ENCODE measurements around the gene PEX13.

The PEX13 gene, protein sequence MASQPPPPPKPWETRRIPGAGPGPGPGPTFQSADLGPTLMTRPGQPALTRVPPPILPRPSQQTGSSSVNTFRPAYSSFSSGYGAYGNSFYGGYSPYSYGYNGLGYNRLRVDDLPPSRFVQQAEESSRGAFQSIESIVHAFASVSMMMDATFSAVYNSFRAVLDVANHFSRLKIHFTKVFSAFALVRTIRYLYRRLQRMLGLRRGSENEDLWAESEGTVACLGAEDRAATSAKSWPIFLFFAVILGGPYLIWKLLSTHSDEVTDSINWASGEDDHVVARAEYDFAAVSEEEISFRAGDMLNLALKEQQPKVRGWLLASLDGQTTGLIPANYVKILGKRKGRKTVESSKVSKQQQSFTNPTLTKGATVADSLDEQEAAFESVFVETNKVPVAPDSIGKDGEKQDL

DNA sequence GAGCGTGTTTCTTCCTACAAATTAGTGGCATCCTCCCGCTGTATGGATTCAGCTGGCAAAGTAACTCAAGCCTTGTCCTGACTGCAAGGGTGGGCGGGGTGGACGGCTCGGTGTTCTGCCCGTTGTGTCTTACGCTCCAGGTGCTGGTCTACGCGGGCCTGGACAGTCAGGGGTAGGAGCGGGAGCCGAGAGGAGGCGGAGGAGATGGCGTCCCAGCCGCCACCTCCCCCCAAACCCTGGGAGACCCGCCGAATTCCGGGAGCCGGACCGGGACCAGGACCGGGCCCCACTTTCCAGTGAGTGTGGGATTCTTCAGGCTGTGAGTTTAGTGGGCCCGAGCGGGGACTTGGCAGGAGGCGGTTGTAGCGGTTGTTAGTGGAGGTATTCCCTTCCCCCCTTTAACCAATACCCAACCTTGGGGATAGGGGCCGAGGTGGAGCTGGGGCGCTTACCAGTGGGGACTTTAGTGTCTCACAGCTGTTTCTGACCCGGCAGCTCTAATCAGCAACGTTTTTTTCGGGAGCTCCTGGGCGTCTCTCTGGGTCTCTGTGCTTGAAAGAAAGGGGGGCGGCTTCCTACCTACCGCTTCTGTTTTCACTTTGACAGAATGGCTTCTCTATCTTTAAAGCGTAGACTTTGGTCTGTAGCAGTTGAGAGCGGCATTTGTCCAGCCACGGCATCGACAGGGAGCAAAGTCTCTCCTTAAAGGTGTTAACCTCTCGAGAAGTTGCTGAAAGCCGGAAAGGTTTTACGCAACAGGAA lies at the start of gene PEX13, which contains the start of gene PUS10:
PEX13 (plus strand) TSS at position 165 of the 762 bp plus-strand sequence; CDS start at position 205, 40 bp downstream.
PUS10 (minus strand) TSS at position 700 of the 762 bp plus-strand sequence. CDS start 6,365 bp downstream, outside the sequence.
- CTCF ChIA-PET, result interaction anchor here (0.5 to 0.7 kb wide), 2 partner anchors 343 to 364 kb away, joined by 3 read pairs; no protein-coding TSS in a partner anchor
- TF ChIP-seq ZNF791 (tag by site-specific recombination; IDR thresholded peaks at IDR 0.05) (no peak), ZNF248 (tag by site-specific recombination; IDR thresholded peaks at IDR 0.05) (no peak), ZNF426 (tag by site-specific recombination; IDR thresholded peaks at IDR 0.05) (no peak), ZNF777 (tag by site-specific recombination; IDR thresholded peaks at IDR 0.05; ENCODE audit: borderline replicate concordance) (no peak), ZNF155 (tag by site-specific recombination; IDR thresholded peaks at IDR 0.05) (no peak), TRIM28 (IDR thresholded peaks at IDR 0.05; ENCODE audit: borderline replicate concordance, low read length) (no peak), ZNF114 (tag by site-specific recombination; IDR thresholded peaks at IDR 0.05) (no peak), ZNF239 (tag by site-specific recombination; IDR thresholded peaks at IDR 0.05) (no peak), ZNF473 (tag by site-specific recombination; IDR thresholded peaks at IDR 0.05) (no peak), ZNF514 (tag by site-specific recombination; IDR thresholded peaks at IDR 0.05) (no peak), ZNF544 (tag by site-specific recombination; IDR thresholded peaks at IDR 0.05) (no peak), ZBTB10 (tag by site-specific recombination; IDR thresholded peaks at IDR 0.05) (no peak), ZNF324 (tag by site-specific recombination; IDR thresholded peaks at IDR 0.05) (no peak), REPIN1 (tag by site-specific recombination; IDR thresholded peaks at IDR 0.05; ENCODE audit: low read depth) (no peak), ZNF274 (IDR thresholded peaks at IDR 0.05; ENCODE audit: low read length) (no peak), ZNF274 (tag by site-specific recombination; IDR thresholded peaks at IDR 0.05; ENCODE audit: borderline replicate concordance) (no peak), ZNF707 (tag by site-specific recombination; IDR thresholded peaks at IDR 0.05) (no peak), ZNF596 (tag by site-specific recombination; IDR thresholded peaks at IDR 0.05) (no peak), ZNF843 (tag by site-specific recombination; IDR thresholded peaks at IDR 0.05) (no peak), KLF9 (tag by site-specific recombination; IDR thresholded peaks at IDR 0.05; ENCODE audit: low read depth) (peak; percentile 89), MYNN (tag by site-specific recombination; IDR thresholded peaks at IDR 0.05; ENCODE audit: borderline replicate concordance) (no peak), ZNF138 (tag by site-specific recombination; IDR thresholded peaks at IDR 0.05; ENCODE audit: borderline replicate concordance) (no peak), ZNF391 (tag by site-specific recombination; IDR thresholded peaks at IDR 0.05; ENCODE audit: borderline replicate concordance, low read depth) (no peak), ZNF146 (tag by site-specific recombination; IDR thresholded peaks at IDR 0.05) (no peak), ZNF610 (tag by site-specific recombination; IDR thresholded peaks at IDR 0.05; ENCODE audit: borderline replicate concordance) (no peak), ZNF366 (tag by site-specific recombination; conservative IDR thresholded peaks at IDR 0.05) (0 out of 2 replicates have a peak, but pooled peaks have one; percentile 7), ZNF302 (tag by site-specific recombination; IDR thresholded peaks at IDR 0.05; ENCODE audit: low read depth) (no peak), ATF2 (tag by site-specific recombination; IDR thresholded peaks at IDR 0.05; ENCODE audit: low read depth) (no peak)
- TF ChIP-seq, protein P1, sequence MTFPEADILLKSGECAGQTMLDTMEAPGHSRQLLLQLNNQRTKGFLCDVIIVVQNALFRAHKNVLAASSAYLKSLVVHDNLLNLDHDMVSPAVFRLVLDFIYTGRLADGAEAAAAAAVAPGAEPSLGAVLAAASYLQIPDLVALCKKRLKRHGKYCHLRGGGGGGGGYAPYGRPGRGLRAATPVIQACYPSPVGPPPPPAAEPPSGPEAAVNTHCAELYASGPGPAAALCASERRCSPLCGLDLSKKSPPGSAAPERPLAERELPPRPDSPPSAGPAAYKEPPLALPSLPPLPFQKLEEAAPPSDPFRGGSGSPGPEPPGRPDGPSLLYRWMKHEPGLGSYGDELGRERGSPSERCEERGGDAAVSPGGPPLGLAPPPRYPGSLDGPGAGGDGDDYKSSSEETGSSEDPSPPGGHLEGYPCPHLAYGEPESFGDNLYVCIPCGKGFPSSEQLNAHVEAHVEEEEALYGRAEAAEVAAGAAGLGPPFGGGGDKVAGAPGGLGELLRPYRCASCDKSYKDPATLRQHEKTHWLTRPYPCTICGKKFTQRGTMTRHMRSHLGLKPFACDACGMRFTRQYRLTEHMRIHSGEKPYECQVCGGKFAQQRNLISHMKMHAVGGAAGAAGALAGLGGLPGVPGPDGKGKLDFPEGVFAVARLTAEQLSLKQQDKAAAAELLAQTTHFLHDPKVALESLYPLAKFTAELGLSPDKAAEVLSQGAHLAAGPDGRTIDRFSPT (tag by site-specific recombination; IDR thresholded peaks at IDR 0.05), result no peak
- TF ChIP-seq, protein P2, sequence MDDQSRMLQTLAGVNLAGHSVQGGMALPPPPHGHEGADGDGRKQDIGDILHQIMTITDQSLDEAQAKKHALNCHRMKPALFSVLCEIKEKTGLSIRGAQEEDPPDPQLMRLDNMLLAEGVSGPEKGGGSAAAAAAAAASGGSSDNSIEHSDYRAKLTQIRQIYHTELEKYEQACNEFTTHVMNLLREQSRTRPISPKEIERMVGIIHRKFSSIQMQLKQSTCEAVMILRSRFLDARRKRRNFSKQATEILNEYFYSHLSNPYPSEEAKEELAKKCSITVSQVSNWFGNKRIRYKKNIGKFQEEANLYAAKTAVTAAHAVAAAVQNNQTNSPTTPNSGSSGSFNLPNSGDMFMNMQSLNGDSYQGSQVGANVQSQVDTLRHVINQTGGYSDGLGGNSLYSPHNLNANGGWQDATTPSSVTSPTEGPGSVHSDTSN (CRISPR knock-in tag; IDR thresholded peaks at IDR 0.05), result no peak

More for the DNA sequence above, at the start of gene PEX13, which contains the start of gene PUS10:
- peak within 1 kb of the TSS; percentile 82 for H3K27ac ChIP-seq (ENCODE audit: extremely low read depth, low read depth, low read length)
- H3K36me3 ChIP-seq (ENCODE audit: control insufficient read depth in 2 of 2, insufficient read depth in 1 of 2, low read length in 2 of 2), result peaks cover 6 to 9% of the 10 kb centered on the region in 2 experiments
- H3K4me1 ChIP-seq (ENCODE audit: control insufficient read depth, insufficient read depth, low read length), result peaks cover 5% of the 10 kb centered on the region
- H3K9me3 ChIP-seq (ENCODE audit: control insufficient read depth, insufficient read depth, low read depth, low read length), result no peaks in the 10 kb centered on the region
- POLR2A ChIA-PET, result interaction anchor here (1.3 to 1.7 kb wide), 2 partner anchors 48 to 262 kb away, joined by 8 to 12 read pairs; partner anchors contain the start of genes PAPOLG and SANBR
- H3K4me3 ChIP-seq (ENCODE audit: low read depth, low read length), result peak within 1 kb of the TSS; percentile 84
